ENCODE results near the gene NTRK3.

Gene NTRK3

DNA sequence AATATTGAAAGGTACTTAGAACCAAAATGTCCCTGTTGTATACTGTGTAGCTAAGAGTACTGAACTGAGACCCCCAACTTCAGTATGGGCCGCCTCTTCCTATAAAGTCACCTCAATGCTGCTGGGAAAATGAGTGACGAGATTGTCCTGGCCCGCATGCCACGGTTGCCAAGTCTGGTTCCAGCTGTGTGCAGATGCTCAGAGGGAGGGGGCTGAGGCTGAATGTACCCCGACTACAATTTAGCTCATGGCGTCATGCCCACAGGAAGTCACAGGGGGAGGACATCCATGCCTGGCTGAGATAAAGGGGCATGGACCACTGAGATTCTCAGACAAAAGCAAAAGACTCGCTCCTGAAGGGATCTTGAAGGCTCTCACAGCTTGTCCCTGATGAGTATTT, 271.1 kb downstream of the NTRK3 start:
- no peak for DNase-seq (ENCODE audit: low spot score)

DNA sequence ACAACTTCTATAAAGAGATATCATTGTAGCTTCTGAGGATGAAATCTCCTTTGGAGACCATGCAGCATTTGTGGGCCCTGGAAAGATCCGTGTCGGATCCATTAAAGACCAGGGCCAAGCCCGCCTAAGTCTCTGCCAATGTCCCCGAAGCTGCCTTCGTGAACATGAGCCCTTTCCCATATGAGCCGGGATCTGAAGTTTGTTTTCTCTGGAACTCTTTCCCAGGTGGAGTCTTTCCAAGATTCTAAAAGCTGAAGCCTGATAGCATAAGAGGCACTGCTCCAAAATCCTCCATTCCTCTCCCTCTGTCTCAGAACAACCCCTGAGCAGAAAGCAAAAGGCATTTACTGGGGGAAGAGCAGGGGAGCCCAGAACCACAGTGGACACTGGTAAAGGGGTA, 274.6 kb downstream of the NTRK3 start:
- DNase-seq (ENCODE audit: low spot score) = no peak

DNA sequence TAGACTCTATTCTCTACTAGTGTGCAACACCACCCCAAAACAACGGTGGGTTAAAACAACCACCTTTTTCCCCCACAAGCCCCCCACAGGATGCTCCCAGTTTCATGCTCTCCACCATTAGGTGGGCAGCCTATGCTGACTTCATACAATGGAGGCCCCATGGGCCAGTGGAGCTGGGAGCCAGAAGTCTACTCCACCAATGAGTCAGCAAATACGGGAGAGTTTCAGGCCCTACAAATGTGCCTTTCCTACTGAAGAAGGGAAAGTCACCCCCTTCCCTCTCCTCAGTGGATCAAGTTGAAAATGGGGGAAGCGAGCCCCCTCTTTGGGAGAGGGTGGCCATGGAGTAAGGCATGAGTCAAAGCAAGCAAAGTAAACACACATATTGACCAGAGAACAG, 278.6 kb downstream of the NTRK3 start:
- DNase-seq (ENCODE audit: low spot score) = no peak

GRCh38 chr15:87976552-87976951, 280.0 kb downstream of the NTRK3 start:
- no peak for DNase-seq (ENCODE audit: low spot score)

- no peak for DNase-seq (ENCODE audit: low spot score)
Observed at GRCh38 chr15:87973501-87974215, 282.9 kb downstream of the NTRK3 start.

- no peak for DNase-seq (ENCODE audit: low spot score)
Observed at GRCh38 chr15:87971076-87971475, 285.5 kb downstream of the NTRK3 start.

DNA sequence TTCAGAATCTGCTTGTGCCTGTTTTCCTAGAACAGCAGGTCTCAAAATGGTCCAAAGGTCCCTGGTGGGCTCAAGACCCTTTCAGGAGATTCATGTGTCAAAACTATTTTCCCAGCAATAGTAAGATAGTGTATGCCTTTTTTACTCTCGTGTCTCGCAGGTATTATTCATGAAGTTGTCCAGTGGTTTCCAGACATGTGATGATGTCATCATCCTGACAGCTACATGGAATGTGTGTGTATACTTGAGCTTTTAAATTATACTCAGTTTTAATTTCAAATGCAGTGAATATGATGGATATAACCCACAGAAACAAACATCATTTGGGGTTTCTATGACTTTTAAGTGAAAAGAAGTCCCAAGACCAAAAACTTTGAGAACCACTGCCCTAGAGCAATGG, 288.6 kb downstream of the NTRK3 start:
- no peak for DNase-seq (ENCODE audit: low spot score)

- no peak for DNase-seq (ENCODE audit: low spot score)
Observed at GRCh38 chr15:87965304-87965703, 291.2 kb downstream of the NTRK3 start.

DNA sequence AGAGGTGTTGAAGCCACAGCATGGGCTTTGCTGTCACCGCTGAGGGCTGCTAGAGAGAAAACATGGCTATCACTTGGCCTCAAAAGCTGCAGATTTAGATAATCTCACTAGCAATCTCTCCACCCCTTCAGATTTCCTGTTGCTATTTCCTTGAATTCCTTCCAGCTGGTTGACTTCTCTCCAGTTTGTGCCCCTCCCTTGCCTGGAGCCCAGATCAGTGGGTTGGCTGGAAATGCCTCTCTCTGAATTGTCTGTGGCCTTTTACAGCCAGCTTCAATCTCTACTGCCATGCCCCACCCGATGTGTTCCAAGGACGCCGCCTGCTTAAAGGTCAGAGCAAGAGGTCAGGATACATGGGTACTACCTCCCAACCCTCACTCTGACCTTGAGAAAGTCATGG, 294.1 kb downstream of the NTRK3 start:
- no peak for DNase-seq (ENCODE audit: low spot score)

GRCh38 chr15:87961851-87962420, 294.6 kb downstream of the NTRK3 start:
- DNase-seq (ENCODE audit: low spot score) = no peak

- DNase-seq (ENCODE audit: low spot score) = no peak
Observed at GRCh38 chr15:87959662-87960061, 296.9 kb downstream of the NTRK3 start.

GRCh38 chr15:87959080-87959479, 297.5 kb downstream of the NTRK3 start:
- no peak for DNase-seq (ENCODE audit: low spot score)

- no peak for DNase-seq (ENCODE audit: low spot score)
Observed at GRCh38 chr15:87955284-87955909, 301.1 kb downstream of the NTRK3 start.

GRCh38 chr15:87954793-87955192, 301.7 kb downstream of the NTRK3 start:
- no peak for DNase-seq (ENCODE audit: low spot score)

- DNase-seq (ENCODE audit: low spot score) = no peak
Observed at GRCh38 chr15:87952736-87953287, 303.7 kb downstream of the NTRK3 start.

DNA sequence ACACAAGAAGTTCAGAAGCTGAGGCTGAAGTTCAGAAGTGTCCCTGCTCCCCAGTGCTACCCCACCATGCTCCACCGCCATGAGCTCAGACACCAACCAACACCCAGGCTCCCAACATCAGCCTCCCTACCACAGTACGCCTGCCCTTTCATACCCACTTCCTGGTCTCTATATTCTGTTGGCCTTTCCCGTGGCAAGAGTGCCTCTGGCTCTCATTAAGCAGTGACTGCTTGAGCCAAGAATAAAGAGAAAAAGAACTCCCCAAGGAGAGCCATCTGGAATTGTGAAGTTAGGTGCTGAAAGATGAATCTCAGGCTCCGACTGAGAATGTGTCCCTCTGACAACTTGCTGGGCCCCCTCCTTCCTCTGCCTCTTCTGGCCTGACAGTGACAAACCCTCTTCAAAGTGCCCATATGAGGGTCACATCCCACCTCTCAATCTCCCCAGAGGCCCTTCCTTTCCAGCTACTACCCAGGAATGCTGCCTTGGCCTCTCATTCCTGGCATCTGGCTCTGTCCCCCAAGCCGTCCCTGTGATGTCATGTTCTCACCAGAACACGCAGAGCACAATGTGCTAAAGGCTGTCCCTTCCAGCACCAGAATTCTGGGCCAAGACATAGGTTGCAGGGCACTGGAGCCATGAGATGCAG, 306.8 kb downstream of the NTRK3 start:
- DNase-seq (ENCODE audit: low spot score) = no peak

DNA sequence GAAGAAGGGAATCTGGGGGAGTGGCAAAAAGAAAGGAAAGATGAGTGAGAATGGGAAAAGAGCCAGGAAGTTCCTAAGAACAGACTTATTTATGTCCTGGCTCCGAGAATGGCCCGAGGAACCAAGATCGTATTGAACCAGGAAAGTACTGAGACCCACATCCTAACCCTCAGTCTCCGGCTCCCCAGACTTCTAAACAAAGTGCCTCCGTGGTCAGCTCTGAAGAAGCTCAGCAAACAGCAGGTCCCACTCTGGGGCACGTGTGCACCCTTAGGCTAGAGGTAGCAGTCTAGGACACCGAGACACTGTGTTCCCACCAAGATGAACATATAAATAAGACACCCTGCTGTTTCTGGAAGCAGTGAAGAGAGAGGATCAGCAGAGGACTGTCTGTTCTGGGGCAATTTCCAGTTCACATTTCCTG, 307.4 kb downstream of the NTRK3 start:
- no peak for DNase-seq (ENCODE audit: low spot score)

DNA sequence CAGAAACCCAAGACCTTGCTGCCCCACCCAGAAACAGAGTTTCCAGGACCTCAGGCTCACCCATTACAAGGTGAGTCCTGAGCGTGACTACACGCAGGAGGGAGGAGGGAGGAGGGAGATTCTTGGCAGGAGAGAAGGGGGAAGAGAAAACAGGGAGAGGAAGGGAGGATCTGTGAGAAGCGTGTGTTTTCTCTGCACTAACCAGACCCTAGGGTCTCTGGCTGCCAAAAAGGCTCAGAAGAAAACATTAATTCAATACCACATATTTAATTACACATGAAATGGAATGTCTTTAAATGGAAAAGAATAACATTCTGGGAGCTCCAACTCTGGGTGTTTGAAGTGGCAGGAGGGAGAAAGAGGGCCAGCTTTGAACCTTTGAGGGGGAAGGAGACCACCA, 309.0 kb downstream of the NTRK3 start:
- no peak for DNase-seq (ENCODE audit: low spot score)

- DNase-seq (ENCODE audit: low spot score) = no peak
Observed at GRCh38 chr15:87945246-87945645, 311.3 kb downstream of the NTRK3 start.

DNA sequence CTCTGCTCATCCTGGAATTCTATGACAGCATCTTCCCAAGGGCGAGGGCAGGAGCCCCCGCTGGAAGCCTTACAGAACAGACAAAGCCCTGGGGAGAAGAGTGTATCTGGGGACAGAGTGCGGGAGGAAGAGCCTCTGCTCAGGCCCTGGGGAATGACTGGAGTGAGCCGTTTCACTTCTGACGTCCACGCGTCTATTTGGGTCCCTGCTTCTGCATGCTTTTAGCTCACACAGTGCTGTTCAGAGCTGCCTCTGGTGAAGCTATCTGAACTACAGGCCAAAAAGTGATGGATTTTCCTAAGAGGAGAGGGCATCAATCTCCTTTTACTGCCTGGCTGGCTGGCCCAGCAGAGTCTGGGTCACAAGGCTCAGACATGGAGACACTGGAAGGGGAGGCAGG, 311.8 kb downstream of the NTRK3 start:
- DNase-seq (ENCODE audit: low spot score) = no peak

GRCh38 chr15:87944050-87944449, 312.5 kb downstream of the NTRK3 start:
- DNase-seq (ENCODE audit: low spot score) = no peak

DNA sequence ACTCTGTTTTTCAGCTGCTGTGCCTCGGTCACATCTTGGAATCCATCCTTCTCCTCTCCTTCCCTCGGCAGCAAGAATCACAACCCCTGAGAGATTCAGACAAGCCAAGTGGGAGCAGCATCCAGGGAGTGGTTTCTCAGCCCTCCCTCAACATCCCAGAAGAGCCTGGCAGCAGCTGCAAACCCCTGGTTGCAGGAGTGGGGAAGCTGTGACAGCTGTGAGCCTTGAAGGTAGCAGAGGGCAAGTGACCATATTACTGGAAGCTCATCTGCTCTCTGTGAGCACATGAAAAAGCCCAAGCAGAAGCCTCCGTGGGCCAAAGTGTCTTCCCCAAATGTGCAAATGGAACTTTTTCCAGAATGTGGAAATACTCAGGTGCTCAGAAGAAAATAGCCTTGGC, 312.9 kb downstream of the NTRK3 start:
- DNase-seq (ENCODE audit: low spot score) = no peak

DNA sequence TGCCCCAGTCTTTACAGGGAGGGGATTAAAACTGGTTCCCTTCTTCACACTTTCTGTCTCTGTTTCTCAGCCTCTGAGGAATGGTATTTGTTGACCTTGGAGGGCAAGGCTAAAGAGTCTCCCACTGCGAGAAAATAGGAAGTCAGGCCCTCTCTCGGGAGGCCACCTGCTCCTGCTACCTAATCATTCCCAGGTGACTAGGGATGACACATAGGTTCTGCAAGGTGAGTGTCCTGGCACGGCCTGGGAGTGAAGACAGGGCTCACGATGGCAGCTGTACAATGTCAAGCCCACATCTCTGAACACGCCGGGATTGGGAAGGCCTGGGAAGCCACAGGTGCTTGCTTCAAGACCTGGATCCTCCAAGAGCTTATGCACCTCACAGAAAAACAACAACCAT, 314.2 kb downstream of the NTRK3 start:
- DNase-seq (ENCODE audit: low spot score) = no peak

Measured in COLO829 (cell line).